HL-60 (cell line): ENCODE results near the gene MYRIP.

Experiments used
- DNase-seq, 2 experiments: peaks; one replicate each; pipeline ENCODE4 v3.0.0-alpha.2; 2010 to 2020; ENCODE audit warnings: low read depth in 1 of 2, low spot score in 1 of 2
- H3K27ac ChIP-seq: fragments of 250-450 bp; sonication (Bioruptor Pico); replicated peaks from 2 replicates; pipeline ENCODE4 v1.5.1; 2020; ENCODE audit warnings: mild to moderate bottlenecking, moderate library complexity
- H3K27me3 ChIP-seq: fragments of 250-450 bp; sonication (Bioruptor Pico); 2 replicates; pipeline ENCODE4 v1.5.1; 2021; ENCODE audit warnings: mild to moderate bottlenecking, moderate library complexity; ENCODE audit not compliant: insufficient read depth, poor library complexity, severe bottlenecking
- H3K4me3 ChIP-seq: replicated peaks from 2 replicates; pipeline ENCODE4 v1.5.1; 2011; ENCODE audit warnings: mild to moderate bottlenecking, control low read depth, low read length; ENCODE audit not compliant: insufficient read depth
- CTCF ChIP-seq: IDR thresholded peaks from one replicate; pipeline ENCODE4 v1.5.1; 2011; ENCODE audit warnings: low read length, control low read depth, inconsistent platforms; ENCODE audit not compliant: insufficient read depth
- GABPA ChIP-seq: IDR thresholded peaks from 2 replicates; pipeline ENCODE4 v1.6.1; 2012; ENCODE audit warnings: low read depth
- POLR2AphosphoS5 ChIP-seq: IDR thresholded peaks from 2 replicates; pipeline ENCODE4 v1.6.1; 2012; ENCODE audit warnings: low read depth
- REST ChIP-seq: IDR thresholded peaks from 2 replicates; pipeline ENCODE4 v1.6.1; 2012; ENCODE audit warnings: low read depth; ENCODE audit not compliant: insufficient replicate concordance
- SPI1 ChIP-seq: IDR thresholded peaks from 2 replicates; pipeline ENCODE4 v1.6.1; 2012; ENCODE audit warnings: low read depth, mild to moderate bottlenecking, borderline replicate concordance

The MYRIP gene

GRCh38 chr3:40290396-40290795 lies 481.0 kb downstream of the MYRIP start:
- Histone ChIP-seq H3K27me3 (no peaks in the 10 kb centered on the region), H3K4me3 (no peak overlapping the region), H3K27ac (no peak overlapping the region)
- no peak for DNase-seq
- TF ChIP-seq POLR2AphosphoS5, result no peak
- no peak for TF ChIP-seq SPI1
- no peak for TF ChIP-seq REST
- TF ChIP-seq CTCF, result no peak
- TF ChIP-seq GABPA, result no peak

GRCh38 chr3:40291471-40291870 lies 482.1 kb downstream of the MYRIP start:
- Histone ChIP-seq H3K4me3 (no peak overlapping the region), H3K27me3 (no peaks in the 10 kb centered on the region), H3K27ac (no peak overlapping the region)
- DNase-seq, result no peak
- TF ChIP-seq REST, result no peak
- TF ChIP-seq CTCF, result no peak
- no peak for TF ChIP-seq SPI1
- TF ChIP-seq GABPA, result no peak
- TF ChIP-seq POLR2AphosphoS5, result no peak

- DNase-seq, result no peak
Observed at GRCh38 chr3:40292637-40293349, 483.4 kb downstream of the MYRIP start.

More at GRCh38 chr3:40292637-40293349, 483.4 kb downstream of the MYRIP start:
- Histone ChIP-seq H3K27me3 (no peaks in the 10 kb centered on the region), H3K4me3 (no peak overlapping the region), H3K27ac (no peak overlapping the region)
- TF ChIP-seq REST (no peak), POLR2AphosphoS5 (no peak), CTCF (no peak), GABPA (no peak), SPI1 (no peak)
